SJCRH30 (cell line): Measurements from ENCODE around the gene GPBP1. TPM values are rescaled to one million over a fixed set of nuclear protein-coding genes. Genes with fewer than 3 reads are reported as not detected.
A peak's percentile ranks its signal among the peaks of the same experiment; 100 is the strongest.
"Not testable (repeated sequence)": the region's sequence is repeated elsewhere in the genome, so short reads cannot be mapped to it uniquely, and the experiment has no call there.

Source experiments
- DNase-seq, 2 experiments: peaks; one replicate each; pipeline ENCODE4 v3.0.0-alpha.2; 2015 to 2020
- H3K27ac ChIP-seq: fragments of 250-450 bp; sonication (Bioruptor Pico); 2 replicates; pipeline ENCODE4 v1.5.1; 2020; ENCODE audit warnings: mild to moderate bottlenecking, moderate library complexity
- H3K27me3 ChIP-seq: fragments of 250-450 bp; sonication (Bioruptor Pico); 2 replicates; pipeline ENCODE4 v1.5.1; 2020; ENCODE audit warnings: mild to moderate bottlenecking, moderate library complexity
- H3K36me3 ChIP-seq: fragments of 250-450 bp; sonication (Bioruptor Pico); 2 replicates; pipeline ENCODE4 v1.5.1; 2020; ENCODE audit warnings: mild to moderate bottlenecking, moderate library complexity
- H3K4me1 ChIP-seq: fragments of 250-450 bp; sonication (Bioruptor Pico); 2 replicates; pipeline ENCODE4 v1.5.1; 2020; ENCODE audit warnings: mild to moderate bottlenecking, moderate library complexity
- H3K4me3 ChIP-seq: fragments of 250-450 bp; sonication (Bioruptor Pico); 2 replicates; pipeline ENCODE4 v1.5.1; 2020; ENCODE audit warnings: mild to moderate bottlenecking, moderate library complexity
- H3K9me3 ChIP-seq: fragments of 250-450 bp; sonication (Bioruptor Pico); replicated peaks from 2 replicates; pipeline ENCODE4 v1.5.1; 2020; ENCODE audit warnings: mild to moderate bottlenecking, moderate library complexity
- total RNA-seq: library from RNA; depleted of rRNA; stranded (reverse); fragments of >200 nt; shearing (Covaris generic); gene quantifications from 2 replicates; pipeline ENCODE4 v1.2.3, GENCODE V29; 2014

Gene GPBP1
- total RNA-seq, 1 experiment from 2014 or later, result 106 TPM

- peak in 1 of 2 experiments; percentile 17 for DNase-seq
- peaks cover 53% of the 10 kb centered on the region for H3K36me3 ChIP-seq
Observed at GRCh38 chr5:57259704-57260103, 85.8 kb downstream of the GPBP1 start.

GRCh38 chr5:57262541-57262940 is 88.7 kb downstream of the GPBP1 start:
- DNase-seq, result no peak
- H3K4me1 ChIP-seq, result no peaks in the 10 kb centered on the region; the same call in 1 of the 2 replicates
- H3K4me3 ChIP-seq, result no peak overlapping the region
- H3K27me3 ChIP-seq, result no peaks in the 10 kb centered on the region
- H3K27ac ChIP-seq, result no peak overlapping the region
- peaks cover 40% of the 10 kb centered on the region for H3K36me3 ChIP-seq
- no peaks in the 10 kb centered on the region for H3K9me3 ChIP-seq

More at GRCh38 chr5:57259704-57260103, 85.8 kb downstream of the GPBP1 start:
- no peaks in the 10 kb centered on the region; the same call in 1 of the 2 replicates for H3K4me1 ChIP-seq
- no peaks in the 10 kb centered on the region for H3K9me3 ChIP-seq
- H3K27ac ChIP-seq, result no peak overlapping the region
- H3K27me3 ChIP-seq, result no peaks in the 10 kb centered on the region
- H3K4me3 ChIP-seq, result no peak overlapping the region

GRCh38 chr5:57267805-57268204 is 93.9 kb downstream of the GPBP1 start:
- DNase-seq, result no peak
- no peak overlapping the region for H3K27ac ChIP-seq
- H3K4me1 ChIP-seq, result no peaks in the 10 kb centered on the region
- no peaks in the 10 kb centered on the region for H3K27me3 ChIP-seq
- no peak overlapping the region for H3K4me3 ChIP-seq
- no peaks in the 10 kb centered on the region for H3K9me3 ChIP-seq
- H3K36me3 ChIP-seq, result peaks cover 10% of the 10 kb centered on the region

GRCh38 chr5:57276353-57276752 is 102.5 kb downstream of the GPBP1 start:
- H3K4me1 ChIP-seq, result no peaks in the 10 kb centered on the region
- no peak overlapping the region for H3K27ac ChIP-seq
- no peaks in the 10 kb centered on the region for H3K36me3 ChIP-seq
- no peaks in the 10 kb centered on the region for H3K27me3 ChIP-seq
- DNase-seq, result no peak
- H3K9me3 ChIP-seq, result no peaks in the 10 kb centered on the region
- no peak overlapping the region for H3K4me3 ChIP-seq

- Histone ChIP-seq H3K27ac (no peak overlapping the region), H3K27me3 (no peaks in the 10 kb centered on the region), H3K36me3 (no peaks in the 10 kb centered on the region), H3K9me3 (no peaks in the 10 kb centered on the region), H3K4me3 (no peak overlapping the region), H3K4me1 (no peaks in the 10 kb centered on the region)
- peak in 1 of 2 experiments; percentile 40 for DNase-seq
Observed at GRCh38 chr5:57277085-57277484, 103.2 kb downstream of the GPBP1 start.

- Histone ChIP-seq H3K27me3 (no peaks in the 10 kb centered on the region), H3K9me3 (no peaks in the 10 kb centered on the region), H3K36me3 (no peaks in the 10 kb centered on the region), H3K4me1 (no peaks in the 10 kb centered on the region), H3K4me3 (no peak overlapping the region), H3K27ac (no peak overlapping the region)
- DNase-seq, result no peak
Observed at GRCh38 chr5:57280853-57281252, 107.0 kb downstream of the GPBP1 start.

- H3K4me1 ChIP-seq, H3K36me3 ChIP-seq, H3K4me3 ChIP-seq, H3K27me3 ChIP-seq, H3K27ac ChIP-seq, DNase-seq, H3K9me3 ChIP-seq: not testable (repeated sequence)
Observed at GRCh38 chr5:57285084-57285483, 111.2 kb downstream of the GPBP1 start.

GRCh38 chr5:57291894-57292293 is 118.0 kb downstream of the GPBP1 start:
- no peak for DNase-seq
- no peaks in the 10 kb centered on the region for H3K4me1 ChIP-seq
- H3K4me3 ChIP-seq, result no peak overlapping the region
- H3K9me3 ChIP-seq, result peaks cover 4% of the 10 kb centered on the region; the same call in 1 of the 2 replicates
- H3K27ac ChIP-seq, result no peak overlapping the region
- H3K36me3 ChIP-seq, result no peaks in the 10 kb centered on the region
- H3K27me3 ChIP-seq, result no peaks in the 10 kb centered on the region

- H3K27me3 ChIP-seq, result no peaks in the 10 kb centered on the region
- no peak for DNase-seq
- no peaks in the 10 kb centered on the region for H3K36me3 ChIP-seq
- H3K27ac ChIP-seq, result no peak overlapping the region
- H3K4me3 ChIP-seq, result no peak overlapping the region
- H3K4me1 ChIP-seq, result no peaks in the 10 kb centered on the region
- H3K9me3 ChIP-seq, result peaks cover 4% of the 10 kb centered on the region; the same call in 1 of the 2 replicates
Observed at GRCh38 chr5:57292336-57292735, 118.5 kb downstream of the GPBP1 start.

- peak; percentile 81 to 91 for DNase-seq
Observed at GRCh38 chr5:57298295-57298984, 124.6 kb downstream of the GPBP1 start.

GRCh38 chr5:57298985-57299491 is 125.2 kb downstream of the GPBP1 start:
- no peaks in the 10 kb centered on the region for H3K9me3 ChIP-seq
- H3K27me3 ChIP-seq, result no peaks in the 10 kb centered on the region
- no peak overlapping the region for H3K27ac ChIP-seq
- peak overlapping the region; percentile 32 for H3K4me3 ChIP-seq
- DNase-seq, result peak; percentile 43 to 85
- no peaks in the 10 kb centered on the region for H3K36me3 ChIP-seq
- peaks cover 9% of the 10 kb centered on the region for H3K4me1 ChIP-seq

More at GRCh38 chr5:57298295-57298984, 124.6 kb downstream of the GPBP1 start:
- Histone ChIP-seq H3K27ac (no peak overlapping the region), H3K4me1 (peaks cover 9% of the 10 kb centered on the region), H3K27me3 (no peaks in the 10 kb centered on the region), H3K4me3 (no peak overlapping the region), H3K9me3 (no peaks in the 10 kb centered on the region), H3K36me3 (no peaks in the 10 kb centered on the region)

- Histone ChIP-seq H3K27me3 (no peaks in the 10 kb centered on the region), H3K4me3 (no peak overlapping the region), H3K4me1 (peaks cover 9% of the 10 kb centered on the region), H3K27ac (no peak overlapping the region), H3K9me3 (no peaks in the 10 kb centered on the region; the same call in 1 of the 2 replicates), H3K36me3 (no peaks in the 10 kb centered on the region; the same call in 1 of the 2 replicates)
- DNase-seq, result no peak
Observed at GRCh38 chr5:57299986-57300385, 126.1 kb downstream of the GPBP1 start.

GRCh38 chr5:57302164-57302563 is 128.3 kb downstream of the GPBP1 start:
- DNase-seq, result peak; percentile 40 to 56
- Histone ChIP-seq H3K4me1 (peaks cover 9% of the 10 kb centered on the region), H3K4me3 (no peak overlapping the region), H3K27me3 (no peaks in the 10 kb centered on the region), H3K36me3 (no peaks in the 10 kb centered on the region; the same call in 1 of the 2 replicates), H3K9me3 (no peaks in the 10 kb centered on the region; the same call in 1 of the 2 replicates), H3K27ac (no peak overlapping the region)

- Histone ChIP-seq H3K9me3 (no peaks in the 10 kb centered on the region; the same call in 1 of the 2 replicates), H3K4me3 (no peak overlapping the region), H3K27me3 (no peaks in the 10 kb centered on the region), H3K4me1 (peaks cover 9% of the 10 kb centered on the region), H3K36me3 (no peaks in the 10 kb centered on the region; the same call in 1 of the 2 replicates), H3K27ac (no peak overlapping the region)
- no peak for DNase-seq
Observed at GRCh38 chr5:57302643-57303042, 128.8 kb downstream of the GPBP1 start.

GRCh38 chr5:57303985-57304384 is 130.1 kb downstream of the GPBP1 start:
- Histone ChIP-seq H3K27ac (no peak overlapping the region), H3K4me3 (no peak overlapping the region), H3K9me3 (peaks cover 5% of the 10 kb centered on the region; the same call in 1 of the 2 replicates), H3K36me3 (no peaks in the 10 kb centered on the region; the same call in 1 of the 2 replicates), H3K4me1 (peaks cover 6% of the 10 kb centered on the region), H3K27me3 (no peaks in the 10 kb centered on the region)
- no peak for DNase-seq
